H1 (cell line): Measurements from ENCODE around the gene STRIT1. TPM values are rescaled to one million over a fixed set of nuclear protein-coding genes. Genes with fewer than 3 reads are reported as not detected.

Source experiments
- CTCF ChIA-PET: fragments of 300-600 bp; sonication (Branson Sonifier 250); formaldehyde crosslinking; loops from one replicate; lab custom pipeline; 2021; ENCODE audit not compliant: partially characterized antibody; lab: Charles Lee
- POLR2A ChIA-PET: fragments of 300-600 bp; sonication (Branson Sonifier 250); formaldehyde crosslinking; loops from one replicate; lab custom pipeline; 2021; ENCODE audit warnings: inconsistent platforms; ENCODE audit not compliant: partially characterized antibody; lab: Charles Lee
- DNase-seq, 2 experiments: peaks; one replicate each; pipeline versions ENCODE4 v3.0.0 to v3.0.0-alpha.2; 2010 to 2022; ENCODE audit warnings: low spot score in 2 of 2, low read depth in 1 of 2, mixed read lengths in 1 of 2
- FAIRE-seq: peaks from 2 replicates; lab custom pipeline; 2011; peaks lifted over from hg19 to GRCh38; lab: Jason Lieb, UNC
- H2AFZ ChIP-seq: 2 replicates; pipeline ENCODE4 v1.8.1; 2012; ENCODE audit warnings: low read length, inconsistent platforms
- H2AK5ac ChIP-seq: 2 replicates; pipeline ENCODE4 v1.6.1; 2013; ENCODE audit warnings: low read depth, low read length
- H2BK120ac ChIP-seq: replicated peaks from 2 replicates; pipeline ENCODE3; 2013; ENCODE audit warnings: low read depth, low read length, inconsistent platforms
- H2BK12ac ChIP-seq: 2 replicates; pipeline ENCODE4 v1.6.1; 2013; ENCODE audit warnings: low read depth, low read length
- H2BK15ac ChIP-seq: 2 replicates; pipeline ENCODE4 v1.6.1; 2013; ENCODE audit warnings: low read length
- H2BK20ac ChIP-seq: 2 replicates; pipeline ENCODE4 v1.6.1; 2013; ENCODE audit warnings: low read length
- H2BK5ac ChIP-seq: 2 replicates; pipeline ENCODE4 v1.6.1; 2013; ENCODE audit warnings: low read depth, low read length
- H3K14ac ChIP-seq: 2 replicates; pipeline ENCODE4 v1.6.1; 2013; ENCODE audit warnings: inconsistent platforms; ENCODE audit not compliant: insufficient read length
- H3K18ac ChIP-seq: 2 replicates; pipeline ENCODE4 v1.6.1; 2013; ENCODE audit warnings: low read length; ENCODE audit errors: extremely low read depth
- H3K23ac ChIP-seq: 2 replicates; pipeline ENCODE4 v1.6.1; 2013; ENCODE audit warnings: inconsistent platforms; ENCODE audit not compliant: insufficient read length
- H3K23me2 ChIP-seq: 2 replicates; pipeline ENCODE4 v1.6.1; 2013; ENCODE audit warnings: low read depth, low read length
- H3K27ac ChIP-seq: 2 replicates; pipeline ENCODE4 v1.6.1; 2011; ENCODE audit warnings: low read depth, low read length, inconsistent platforms
- H3K27me3 ChIP-seq, 4 experiments: replicated peaks in 1 of 4; 1 replicate in 1 of 4; 2 replicates in 3 of 4; pipeline versions ENCODE4 v1.6.1 to v1.8.1; 2011 to 2013; ENCODE audit warnings: low read length in 3 of 4, mild to moderate bottlenecking in 3 of 4, inconsistent platforms in 2 of 4, mixed read lengths in 2 of 4, moderate library complexity in 1 of 4; ENCODE audit not compliant: control insufficient read depth in 3 of 4, insufficient read depth in 3 of 4; ENCODE audit errors: extremely low read depth in 1 of 4
- H3K36me3 ChIP-seq, 4 experiments: 2 replicates each; pipeline versions ENCODE4 v1.6.1 to v1.8.1; 2011 to 2013; ENCODE audit warnings: mild to moderate bottlenecking in 4 of 4, low read length in 3 of 4, moderate library complexity in 2 of 4, control low read depth in 1 of 4, inconsistent platforms in 1 of 4; ENCODE audit not compliant: insufficient read depth in 4 of 4, control insufficient read depth in 2 of 4
- H3K4ac ChIP-seq: replicated peaks from 2 replicates; pipeline ENCODE3; 2013; ENCODE audit warnings: low read length, low read depth, mixed read lengths, inconsistent platforms; ENCODE audit not compliant: insufficient read length
- H3K4me1 ChIP-seq, 4 experiments: replicated peaks in 1 of 4; 1 replicate in 1 of 4; 2 replicates in 3 of 4; pipeline versions ENCODE4 v1.6.1 to v1.8.1; 2011 to 2013; ENCODE audit warnings: low read length in 3 of 4, inconsistent platforms in 2 of 4, mixed read lengths in 1 of 4; ENCODE audit not compliant: insufficient read depth in 4 of 4, control insufficient read depth in 3 of 4
- H3K4me2 ChIP-seq, 2 experiments: 2 replicates each; pipeline versions ENCODE4 v1.6.1 to v1.8.1; 2011 to 2013; ENCODE audit warnings: low read depth in 2 of 2, low read length in 2 of 2, control low read depth in 1 of 2, inconsistent platforms in 1 of 2, mild to moderate bottlenecking in 1 of 2; ENCODE audit not compliant: insufficient read depth in 1 of 2
- H3K4me3 ChIP-seq, 4 experiments: fragments of 200-600, 300-600 bp in 1 of 4; sonication (generic), shearing (Covaris generic), sonication (Bioruptor Twin) in 1 of 4; 2 replicates each; pipeline versions ENCODE4 v1.5.1 to v1.8.1; 2011 to 2016; ENCODE audit warnings: low read length in 4 of 4, low read depth in 3 of 4, control low read depth in 2 of 4, inconsistent platforms in 2 of 4, mild to moderate bottlenecking in 2 of 4, mixed read lengths in 1 of 4, moderate library complexity in 1 of 4; ENCODE audit not compliant: insufficient read depth in 2 of 4; ENCODE audit errors: extremely low read depth in 1 of 4
- H3K56ac ChIP-seq: replicated peaks from 2 replicates; pipeline ENCODE3; 2013; ENCODE audit warnings: low read depth, mild to moderate bottlenecking, mixed read lengths, low read length, inconsistent platforms; ENCODE audit not compliant: insufficient read length
- H3K79me1 ChIP-seq: 2 replicates; pipeline ENCODE4 v1.6.1; 2013; ENCODE audit warnings: low read depth, low read length, control low read depth
- H3K79me2 ChIP-seq, 2 experiments: 2 replicates each; pipeline versions ENCODE4 v1.6.1 to v1.8.1; 2012 to 2013; ENCODE audit warnings: low read length in 2 of 2, mild to moderate bottlenecking in 2 of 2, inconsistent platforms in 1 of 2; ENCODE audit not compliant: insufficient read depth in 2 of 2, control insufficient read depth in 1 of 2
- H3K9ac ChIP-seq, 4 experiments: replicated peaks in 1 of 4; 1 replicate in 1 of 4; 2 replicates in 3 of 4; pipeline versions ENCODE4 v1.6.1 to v1.8.1; 2011 to 2013; ENCODE audit warnings: low read depth in 3 of 4, low read length in 3 of 4, control low read depth in 2 of 4, mild to moderate bottlenecking in 2 of 4, moderate library complexity in 2 of 4, inconsistent platforms in 1 of 4; ENCODE audit errors: extremely low read depth in 1 of 4
- H3K9me3 ChIP-seq, 2 experiments: 2 replicates each; pipeline versions ENCODE4 v1.6.1 to v1.8.1; 2012 to 2013; ENCODE audit warnings: mild to moderate bottlenecking in 2 of 2, moderate library complexity in 2 of 2, control low read depth in 1 of 2, inconsistent platforms in 1 of 2, low read depth in 1 of 2, low read length in 1 of 2, mixed read lengths in 1 of 2; ENCODE audit not compliant: insufficient read depth in 2 of 2
- H4K20me1 ChIP-seq, 2 experiments: replicated peaks in 1 of 2; 2 replicates each; pipeline versions ENCODE3 to v1.8.1; 2011 to 2013; ENCODE audit warnings: inconsistent platforms in 2 of 2, low read length in 2 of 2, mild to moderate bottlenecking in 1 of 2; ENCODE audit not compliant: insufficient read depth in 2 of 2, control insufficient read depth in 1 of 2
- H4K5ac ChIP-seq: 2 replicates; pipeline ENCODE4 v1.6.1; 2013; ENCODE audit warnings: low read length, low read depth, mixed read lengths, inconsistent platforms; ENCODE audit not compliant: insufficient read length
- H4K8ac ChIP-seq: 2 replicates; pipeline ENCODE4 v1.8.0; 2013; ENCODE audit warnings: mild to moderate bottlenecking, moderate library complexity, low read length, inconsistent platforms; ENCODE audit not compliant: insufficient read depth; ENCODE audit errors: extremely low read depth
- H4K91ac ChIP-seq: replicated peaks from 2 replicates; pipeline ENCODE3; 2013; ENCODE audit warnings: low read length, mixed read lengths, inconsistent platforms; ENCODE audit not compliant: insufficient read length
- GABPA ChIP-seq: IDR thresholded peaks from 2 replicates; pipeline ENCODE4 v1.6.1; 2011; ENCODE audit warnings: mild to moderate bottlenecking, low read length, moderate library complexity, borderline replicate concordance; ENCODE audit not compliant: insufficient read depth
- polyA plus RNA-seq, 7 experiments: library from polyadenylated mRNA; depleted of rRNA in 3 of 7; stranded (reverse) in 5 of 7; unstranded in 2 of 7; fragments of >200 nt in 5 of 7; fragments of 200-250 nt in 2 of 7; gene quantifications; 1 replicate in 5 of 7; 2 replicates in 1 of 7; 4 replicates in 1 of 7; pipeline versions ENCODE4 v1.2.1 to v1.2.3, GENCODE V29; 2011 to 2013; ENCODE audit warnings: missing spikeins in 2 of 7, mixed read lengths in 2 of 7
- total RNA-seq: library from RNA; stranded (reverse); fragmentation: NEBNext Ultra II Directional; extraction: Animal tissue kit (Norgen Biotek cat#: 25700); gene quantifications from 2 replicates; pipeline ENCODE4 v1.2.1, GENCODE V29; 2021

Gene STRIT1
- total and polyA plus RNA-seq, 2 of the 8 experiments (the other 6 are each of a cell fraction or from before 2014, with no cell fraction given): 0.15 to 0.47 TPM

DNA sequence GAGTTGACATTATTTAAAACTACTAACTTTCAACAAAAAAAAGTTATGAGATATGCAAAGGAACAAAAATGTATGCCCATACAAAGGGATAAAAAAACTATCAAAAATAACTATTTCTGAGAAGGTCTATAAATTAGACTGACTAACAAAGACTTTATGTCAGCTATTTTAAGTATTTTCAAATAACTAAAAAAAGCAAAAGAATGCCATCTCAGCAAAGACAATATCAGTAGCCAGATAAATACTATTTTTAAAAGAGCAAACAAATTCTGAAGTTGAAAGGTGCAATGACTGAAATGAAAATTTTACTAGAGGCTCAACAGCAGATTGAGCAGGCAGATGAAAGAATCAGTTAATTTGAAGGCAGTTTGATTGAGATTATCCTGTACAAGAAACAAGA lies 3.6 kb upstream of the STRIT1 start:
- no peaks in the 10 kb centered on the region for H3K23me2 ChIP-seq
- no peak overlapping the region for H3K4me2 ChIP-seq
- no peak overlapping the region for H2BK12ac ChIP-seq
- no peaks in the 10 kb centered on the region; a peak in 2 of 8 replicates for H3K36me3 ChIP-seq
- no peak overlapping the region for H3K27ac ChIP-seq
- H3K9me3 ChIP-seq: peaks cover 7 to 9% of the 10 kb centered on the region in 2 experiments
- POLR2A ChIA-PET: no interaction called here
- H2BK5ac ChIP-seq: no peak overlapping the region
- H3K4ac ChIP-seq: no peak overlapping the region
- CTCF ChIA-PET: interaction anchor here (1.2 kb wide), 1 partner anchor 14 kb away, joined by 3 read pairs; no protein-coding TSS in a partner anchor
- H3K23ac ChIP-seq: no peak overlapping the region
- H3K4me1 ChIP-seq: no peaks in the 10 kb centered on the region; a peak in 1 of 7 replicates
- no peaks in the 10 kb centered on the region for H4K20me1 ChIP-seq
- H3K14ac ChIP-seq: no peak overlapping the region
- H2AFZ ChIP-seq: no peak overlapping the region
- H3K56ac ChIP-seq: no peak overlapping the region
- DNase-seq: no peak
- H2BK120ac ChIP-seq: no peak overlapping the region
- no peak overlapping the region for H4K91ac ChIP-seq
- H3K9ac ChIP-seq: no peak overlapping the region
- H2AK5ac ChIP-seq: no peak overlapping the region
- H3K18ac ChIP-seq: no peak overlapping the region
- no peaks in the 10 kb centered on the region for H3K79me1 ChIP-seq
- no peaks in the 10 kb centered on the region for H3K27me3 ChIP-seq
- no peak overlapping the region for H3K4me3 ChIP-seq
- no peak overlapping the region for H4K8ac ChIP-seq
- no peak overlapping the region for H4K5ac ChIP-seq
- no peak for FAIRE-seq
- no peaks in the 10 kb centered on the region for H3K79me2 ChIP-seq
- TF ChIP-seq GABPA: no peak
- H2BK15ac ChIP-seq: no peak overlapping the region
- no peak overlapping the region for H2BK20ac ChIP-seq
